ENCODE measurements around the gene LCOR.

DNA sequence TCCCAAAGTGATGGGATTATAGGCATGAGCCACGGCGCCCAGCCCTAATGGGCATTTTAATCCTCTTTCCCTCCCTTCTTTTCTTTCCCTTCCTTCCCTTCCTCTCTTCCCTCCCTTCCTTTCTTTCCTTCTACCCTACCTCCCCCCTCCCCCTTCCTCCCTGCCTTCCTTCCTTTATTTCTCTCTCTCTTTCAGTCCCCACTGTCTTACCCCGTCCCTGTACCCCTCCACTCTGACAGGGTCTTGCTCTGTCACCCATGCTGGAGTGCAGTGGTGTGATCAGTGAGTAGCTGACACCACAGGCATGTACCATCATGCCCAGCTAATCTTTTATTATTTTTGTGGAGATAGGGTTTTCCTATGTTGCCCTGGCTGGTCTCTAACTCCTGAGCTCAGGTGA, 24.2 kb downstream of the LCOR start:
- TF ChIP-seq, protein P1, sequence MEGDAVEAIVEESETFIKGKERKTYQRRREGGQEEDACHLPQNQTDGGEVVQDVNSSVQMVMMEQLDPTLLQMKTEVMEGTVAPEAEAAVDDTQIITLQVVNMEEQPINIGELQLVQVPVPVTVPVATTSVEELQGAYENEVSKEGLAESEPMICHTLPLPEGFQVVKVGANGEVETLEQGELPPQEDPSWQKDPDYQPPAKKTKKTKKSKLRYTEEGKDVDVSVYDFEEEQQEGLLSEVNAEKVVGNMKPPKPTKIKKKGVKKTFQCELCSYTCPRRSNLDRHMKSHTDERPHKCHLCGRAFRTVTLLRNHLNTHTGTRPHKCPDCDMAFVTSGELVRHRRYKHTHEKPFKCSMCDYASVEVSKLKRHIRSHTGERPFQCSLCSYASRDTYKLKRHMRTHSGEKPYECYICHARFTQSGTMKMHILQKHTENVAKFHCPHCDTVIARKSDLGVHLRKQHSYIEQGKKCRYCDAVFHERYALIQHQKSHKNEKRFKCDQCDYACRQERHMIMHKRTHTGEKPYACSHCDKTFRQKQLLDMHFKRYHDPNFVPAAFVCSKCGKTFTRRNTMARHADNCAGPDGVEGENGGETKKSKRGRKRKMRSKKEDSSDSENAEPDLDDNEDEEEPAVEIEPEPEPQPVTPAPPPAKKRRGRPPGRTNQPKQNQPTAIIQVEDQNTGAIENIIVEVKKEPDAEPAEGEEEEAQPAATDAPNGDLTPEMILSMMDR (conservative IDR thresholded peaks at IDR 0.05; ENCODE audit: low read depth, low read length), result no peak
- TF ChIP-seq EZH2 (IDR thresholded peaks at IDR 0.05; ENCODE audit: low read length, unreplicated experiment) (no peak), EZH2phosphoT487 (IDR thresholded peaks at IDR 0.05; ENCODE audit: borderline replicate concordance, low read length) (no peak)

Measured in PC-3 (cell line).